ENCODE results near the gene DPH5.

- TF ChIP-seq CTCF (IDR thresholded peaks at IDR 0.05), result no peak
- TF ChIP-seq POLR2A (IDR thresholded peaks at IDR 0.05), result no peak
Measured at GRCh38 chr1:101069158-101069557, 43.6 kb upstream of the DPH5 start.

Measured in lower leg skin (tissue), 3 donors.